HepG2 (cell line): ENCODE measurements around the gene HOXA6. TPM values are rescaled to one million over a fixed set of nuclear protein-coding genes. Genes with fewer than 3 reads are reported as not detected.

Source experiments
- CHD4 ChIP-seq: fragments of 200-600 bp; sonication (generic); IDR thresholded peaks from 2 replicates; pipeline ENCODE4 v1.7.0; 2017; ENCODE audit warnings: mild to moderate bottlenecking, low read length, borderline replicate concordance
- EED ChIP-seq: sonication (generic); formaldehyde crosslinking; IDR thresholded peaks from 2 replicates; pipeline ENCODE4 v1.5.0; 2020; ENCODE audit warnings: mild to moderate bottlenecking, missing genetic modification reagents
- EZH2 ChIP-seq: conservative IDR thresholded peaks from 2 replicates; pipeline ENCODE4 v1.6.1; 2012; ENCODE audit warnings: mild to moderate bottlenecking, low read depth, low read length, moderate library complexity
- NONO ChIP-seq, 2 experiments: fragments of 450-650 bp in 1 of 2; sonication (generic) in 1 of 2; formaldehyde crosslinking in 1 of 2; IDR thresholded peaks in 1 of 2; conservative IDR thresholded peaks in 1 of 2; 2 replicates each; pipeline versions ENCODE4 v1.6.1 to v1.8.0; 2017 to 2022; ENCODE audit warnings: mild to moderate bottlenecking in 1 of 2, missing genetic modification reagents in 1 of 2, moderate library complexity in 1 of 2
- NR0B2 ChIP-seq: sonication (generic); formaldehyde crosslinking; IDR thresholded peaks from 2 replicates; pipeline ENCODE4 v1.4.0; 2020; ENCODE audit warnings: mild to moderate bottlenecking, missing genetic modification reagents
- PAXIP1 ChIP-seq: sonication (generic); formaldehyde crosslinking; conservative IDR thresholded peaks from 2 replicates; pipeline ENCODE4 v1.4.0; 2020; ENCODE audit warnings: mild to moderate bottlenecking, missing genetic modification reagents, moderate library complexity
- SALL1 ChIP-seq: sonication (generic); formaldehyde crosslinking; IDR thresholded peaks from 2 replicates; pipeline ENCODE4 v1.8.0; 2022; ENCODE audit warnings: mild to moderate bottlenecking, missing genetic modification reagents
- SMAD1 ChIP-seq: sonication (generic); formaldehyde crosslinking; IDR thresholded peaks from 2 replicates; pipeline ENCODE4 v1.4.0; 2020; ENCODE audit warnings: missing genetic modification reagents, low read depth, mild to moderate bottlenecking, borderline replicate concordance
- TAF1 ChIP-seq: sonication (generic); formaldehyde crosslinking; IDR thresholded peaks from 2 replicates; pipeline ENCODE4 v1.4.0; 2020; ENCODE audit warnings: missing genetic modification reagents
- TARDBP ChIP-seq: sonication (generic); formaldehyde crosslinking; IDR thresholded peaks from 2 replicates; pipeline ENCODE4 v1.8.0; 2022; ENCODE audit warnings: mild to moderate bottlenecking, missing genetic modification reagents
- TRIM22 ChIP-seq: fragments of 450-650 bp; IDR thresholded peaks from 2 replicates; pipeline ENCODE4 v1.6.1; 2017
- ZBTB43 ChIP-seq: sonication (generic); formaldehyde crosslinking; conservative IDR thresholded peaks from 2 replicates; pipeline ENCODE4 v1.4.0; 2020; ENCODE audit warnings: missing genetic modification reagents
- ZFYVE20 ChIP-seq: sonication (generic); formaldehyde crosslinking; IDR thresholded peaks from 2 replicates; pipeline ENCODE4 v1.8.0; 2023; ENCODE audit warnings: low read depth, mild to moderate bottlenecking, moderate library complexity, missing genetic modification reagents, borderline replicate concordance
- polyA plus RNA-seq, 8 experiments: library from polyadenylated mRNA; depleted of rRNA in 3 of 8; stranded (reverse) in 7 of 8; unstranded in 1 of 8; fragments of >200 nt; fragmentation: Illumina TruSeq in 4 of 8; extraction: Trizol in 4 of 8; gene quantifications; 2 replicates each; pipeline versions ENCODE4 v1.2.1 to v1.2.3, GENCODE V29; 2011 to 2016; ENCODE audit warnings: low read depth in 4 of 8, missing spikeins in 1 of 8, mixed read lengths in 1 of 8; ENCODE audit not compliant: insufficient read depth in 1 of 8
- total RNA-seq, 5 experiments: library from RNA; depleted of rRNA; stranded (reverse); fragments of >200 nt; fragmentation: Illumina TruSeq; extraction: Trizol; gene quantifications; 2 replicates each; pipeline ENCODE4 v1.2.3, GENCODE V29; 2016; ENCODE audit warnings: low read depth in 1 of 5
- TF ChIP-seq, protein P1 (sequence below): sonication (generic); formaldehyde crosslinking; IDR thresholded peaks from 2 replicates; pipeline ENCODE4 v1.5.0; 2020; ENCODE audit warnings: mild to moderate bottlenecking, missing genetic modification reagents, borderline replicate concordance
- TF ChIP-seq, protein P2 (sequence below): sonication (generic); formaldehyde crosslinking; IDR thresholded peaks from 2 replicates; pipeline ENCODE4 v1.5.0; 2020; ENCODE audit warnings: missing genetic modification reagents

HOXA6 gene
- total and polyA plus RNA-seq, 2 of the 13 experiments (the other 11 are each of a cell fraction or from before 2014, with no cell fraction given), result 1.3 to 1.5 TPM

DNA sequence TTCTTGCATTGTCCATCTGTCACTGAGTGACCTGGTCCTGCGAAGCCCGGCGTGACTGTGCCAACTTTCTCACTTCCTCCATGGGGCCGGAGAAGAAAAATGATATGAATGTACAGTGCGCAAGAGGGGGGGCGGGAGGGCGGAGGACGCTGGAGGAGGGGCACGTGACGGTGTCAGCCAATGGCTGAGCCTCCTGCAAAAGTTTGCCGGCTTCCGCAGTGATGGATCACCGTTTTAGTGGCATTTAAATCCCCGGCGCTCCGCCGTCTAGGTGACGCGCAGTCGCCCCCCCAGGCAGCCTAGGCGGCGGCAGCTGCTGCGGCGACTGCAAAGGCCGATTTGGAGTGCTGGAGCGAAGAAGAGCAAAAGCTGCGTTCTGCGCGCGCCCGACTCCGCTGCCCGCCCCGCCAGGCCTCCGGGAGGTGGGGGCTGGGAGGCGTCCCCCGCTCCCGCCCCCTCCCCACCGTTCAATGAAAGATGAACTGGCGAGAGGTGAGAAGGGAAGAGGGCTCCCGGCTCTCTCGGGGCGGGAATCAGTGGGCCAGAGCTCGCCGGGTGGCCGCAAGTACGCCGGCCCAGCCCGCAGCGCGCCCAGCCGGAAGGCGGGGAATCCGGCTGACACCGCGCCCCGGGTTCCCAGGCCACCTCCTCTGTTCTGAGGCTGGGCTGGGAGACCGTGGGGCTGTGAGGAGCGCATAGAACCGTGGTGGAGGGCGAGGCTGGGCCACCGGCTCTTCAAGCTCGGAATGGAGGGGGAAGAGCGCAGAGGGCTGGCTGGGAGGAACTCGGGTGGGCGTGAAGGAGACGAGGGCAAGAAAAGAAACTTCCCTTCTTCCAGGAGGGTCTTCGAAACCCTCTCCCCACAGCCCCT lies 51.4 kb downstream of the HOXA6 start, which contains the start of gene HOXA1 (continued):
- TF ChIP-seq, protein P1, sequence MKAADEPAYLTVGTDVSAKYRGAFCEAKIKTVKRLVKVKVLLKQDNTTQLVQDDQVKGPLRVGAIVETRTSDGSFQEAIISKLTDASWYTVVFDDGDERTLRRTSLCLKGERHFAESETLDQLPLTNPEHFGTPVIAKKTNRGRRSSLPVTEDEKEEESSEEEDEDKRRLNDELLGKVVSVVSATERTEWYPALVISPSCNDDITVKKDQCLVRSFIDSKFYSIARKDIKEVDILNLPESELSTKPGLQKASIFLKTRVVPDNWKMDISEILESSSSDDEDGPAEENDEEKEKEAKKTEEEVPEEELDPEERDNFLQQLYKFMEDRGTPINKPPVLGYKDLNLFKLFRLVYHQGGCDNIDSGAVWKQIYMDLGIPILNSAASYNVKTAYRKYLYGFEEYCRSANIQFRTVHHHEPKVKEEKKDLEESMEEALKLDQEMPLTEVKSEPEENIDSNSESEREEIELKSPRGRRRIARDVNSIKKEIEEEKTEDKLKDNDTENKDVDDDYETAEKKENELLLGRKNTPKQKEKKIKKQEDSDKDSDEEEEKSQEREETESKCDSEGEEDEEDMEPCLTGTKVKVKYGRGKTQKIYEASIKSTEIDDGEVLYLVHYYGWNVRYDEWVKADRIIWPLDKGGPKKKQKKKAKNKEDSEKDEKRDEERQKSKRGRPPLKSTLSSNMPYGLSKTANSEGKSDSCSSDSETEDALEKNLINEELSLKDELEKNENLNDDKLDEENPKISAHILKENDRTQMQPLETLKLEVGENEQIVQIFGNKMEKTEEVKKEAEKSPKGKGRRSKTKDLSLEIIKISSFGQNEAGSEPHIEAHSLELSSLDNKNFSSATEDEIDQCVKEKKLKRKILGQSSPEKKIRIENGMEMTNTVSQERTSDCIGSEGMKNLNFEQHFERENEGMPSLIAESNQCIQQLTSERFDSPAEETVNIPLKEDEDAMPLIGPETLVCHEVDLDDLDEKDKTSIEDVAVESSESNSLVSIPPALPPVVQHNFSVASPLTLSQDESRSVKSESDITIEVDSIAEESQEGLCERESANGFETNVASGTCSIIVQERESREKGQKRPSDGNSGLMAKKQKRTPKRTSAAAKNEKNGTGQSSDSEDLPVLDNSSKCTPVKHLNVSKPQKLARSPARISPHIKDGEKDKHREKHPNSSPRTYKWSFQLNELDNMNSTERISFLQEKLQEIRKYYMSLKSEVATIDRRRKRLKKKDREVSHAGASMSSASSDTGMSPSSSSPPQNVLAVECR (CRISPR knock-in tag), result peak; percentile 41; the same call in 1 of the 2 replicates
- TF ChIP-seq CHD4 (no peak), NR0B2 (no peak), ZFYVE20 (no peak), ZBTB43 (CRISPR knock-in tag) (no peak), PAXIP1 (CRISPR knock-in tag) (no peak), TAF1 (CRISPR knock-in tag) (peak; percentile 38; the same call in 1 of the 2 replicates), TRIM22 (no peak), TARDBP (CRISPR knock-in tag) (no peak), SALL1 (CRISPR knock-in tag) (no peak), SMAD1 (no peak), EZH2 (no peak), EED (CRISPR knock-in tag) (no peak), NONO (IDR thresholded peaks at IDR 0.05) (no peak), NONO (CRISPR knock-in tag; conservative IDR thresholded peaks at IDR 0.05) (no peak)
- TF ChIP-seq, protein P2, sequence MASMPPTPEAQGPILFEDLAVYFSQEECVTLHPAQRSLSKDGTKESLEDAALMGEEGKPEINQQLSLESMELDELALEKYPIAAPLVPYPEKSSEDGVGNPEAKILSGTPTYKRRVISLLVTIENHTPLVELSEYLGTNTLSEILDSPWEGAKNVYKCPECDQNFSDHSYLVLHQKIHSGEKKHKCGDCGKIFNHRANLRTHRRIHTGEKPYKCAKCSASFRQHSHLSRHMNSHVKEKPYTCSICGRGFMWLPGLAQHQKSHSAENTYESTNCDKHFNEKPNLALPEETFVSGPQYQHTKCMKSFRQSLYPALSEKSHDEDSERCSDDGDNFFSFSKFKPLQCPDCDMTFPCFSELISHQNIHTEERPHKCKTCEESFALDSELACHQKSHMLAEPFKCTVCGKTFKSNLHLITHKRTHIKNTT (CRISPR knock-in tag), result no peak
